PC-9 (cell line): ENCODE results near the gene AGAP1. TPM values are rescaled to one million over a fixed set of nuclear protein-coding genes. Genes with fewer than 3 reads are reported as not detected.

ENCODE experiments used
- BruUV-seq: library from RNA; stranded (reverse); fragments of 400-500 nt; replicated peaks from 2 replicates; lab custom pipeline; 2021; lab: Mats Ljungman, UMichigan
- CTCF ChIA-PET: fragments of 300-600 bp; sonication (Branson Sonifier 250); formaldehyde crosslinking; loops from one replicate; lab custom pipeline; 2022; ENCODE audit warnings: antibody characterized with exemption; lab: Charles Lee
- POLR2A ChIA-PET: fragments of 300-600 bp; sonication (Branson Sonifier 250); formaldehyde crosslinking; loops from one replicate; lab custom pipeline; 2022; ENCODE audit warnings: antibody characterized with exemption; ENCODE audit not compliant: unreplicated experiment; lab: Charles Lee
- DNase-seq, 2 experiments: peaks; one replicate each; pipeline versions ENCODE4 v3.0.0 to v3.0.0-alpha.2; 2015 to 2022; ENCODE audit warnings: mixed read lengths in 1 of 2
- H2AFZ ChIP-seq: fragments of 200-600 bp; sonication (generic); 2 replicates; pipeline ENCODE4 v1.8.1; 2017; ENCODE audit warnings: antibody characterized with exemption
- H3F3A ChIP-seq: fragments of 200-600 bp; sonication (generic); 2 replicates; pipeline ENCODE4 v1.8.1; 2017; ENCODE audit warnings: antibody characterized with exemption, mild to moderate bottlenecking, low read depth; ENCODE audit not compliant: insufficient read depth
- H3K27ac ChIP-seq: fragments of 200-600 bp; sonication (generic); 2 replicates; pipeline ENCODE4 v1.6.1; 2016; ENCODE audit warnings: mixed run types
- H3K27me3 ChIP-seq: fragments of 200-600 bp; sonication (generic); 2 replicates; pipeline ENCODE4 v1.6.1; 2016; ENCODE audit warnings: low read depth, mixed run types; ENCODE audit not compliant: insufficient read depth
- H3K36me3 ChIP-seq: fragments of 200-600 bp; sonication (generic); 2 replicates; pipeline ENCODE4 v1.6.1; 2016; ENCODE audit warnings: low read depth, mixed run types
- H3K4me1 ChIP-seq: fragments of 200-600 bp; sonication (generic); replicated peaks from 2 replicates; pipeline ENCODE4 v1.6.1; 2016; ENCODE audit warnings: mixed run types; ENCODE audit not compliant: insufficient read depth
- H3K4me2 ChIP-seq: fragments of 200-600 bp; sonication (generic); 2 replicates; pipeline ENCODE4 v1.6.1; 2017; ENCODE audit warnings: mixed run types
- H3K4me3 ChIP-seq: fragments of 200-600 bp; sonication (generic); 2 replicates; pipeline ENCODE4 v1.6.1; 2016; ENCODE audit warnings: mixed run types
- H3K79me2 ChIP-seq: fragments of 200-600 bp; sonication (generic); 2 replicates; pipeline ENCODE4 v1.6.1; 2017; ENCODE audit warnings: low read depth, mixed run types
- H3K9me2 ChIP-seq: fragments of 200-600 bp; sonication (generic); 2 replicates; pipeline ENCODE4 v1.8.1; 2017; ENCODE audit warnings: mild to moderate bottlenecking; ENCODE audit not compliant: insufficient read depth
- H3K9me3 ChIP-seq: fragments of 200-600 bp; sonication (generic); 2 replicates; pipeline ENCODE4 v1.8.1; 2016; ENCODE audit warnings: low read depth; ENCODE audit not compliant: insufficient read depth
- H4K20me1 ChIP-seq: fragments of 200-600 bp; sonication (generic); 2 replicates; pipeline ENCODE4 v1.8.1; 2017; ENCODE audit not compliant: insufficient read depth
- CTCF ChIP-seq: fragments of 200-600 bp; sonication (generic); conservative IDR thresholded peaks from 2 replicates; pipeline ENCODE4 v1.6.1; 2017; ENCODE audit warnings: mixed run types, antibody characterized with exemption, mild to moderate bottlenecking, moderate library complexity
- EZH2 ChIP-seq: fragments of 200-600 bp; sonication (generic); IDR thresholded peaks from 2 replicates; pipeline ENCODE4 v1.8.0; 2017; ENCODE audit warnings: antibody characterized with exemption, low read depth
- intact Hi-C: fragments of 100-400 bp; cut with micrococcal nuclease; formaldehyde crosslinking; loops from one replicate; pipeline ENCODE4 v1.10.0; 2022; ENCODE audit not compliant: unreplicated experiment
- total RNA-seq: library from RNA; stranded (reverse); gene quantifications from 2 replicates; pipeline ENCODE4 v1.2.3, GENCODE V29; 2021

The AGAP1 gene
- total RNA-seq, 1 experiment from 2014 or later = 91.4 TPM

DNA sequence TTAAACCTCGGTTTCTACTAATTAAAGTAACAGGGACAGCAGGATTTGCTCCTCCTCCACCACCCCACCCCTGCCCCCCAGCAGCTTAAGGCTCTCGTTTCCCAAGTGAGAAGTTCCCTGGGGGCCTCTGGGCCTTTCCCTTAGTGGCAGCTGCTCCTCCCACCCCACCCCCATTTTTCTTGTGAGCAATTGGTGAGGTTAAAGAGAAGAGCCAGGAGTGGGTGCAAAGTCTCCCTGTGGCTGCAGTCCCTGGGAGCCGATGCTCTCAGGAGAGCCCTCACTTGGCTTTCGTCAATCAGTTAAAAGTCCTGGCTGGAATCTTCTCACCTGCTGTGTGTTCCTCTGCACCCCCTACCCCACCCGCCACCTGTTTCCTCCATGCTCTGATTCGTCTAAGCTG, 48.7 kb upstream of the AGAP1 start:
- intact Hi-C loops = loop anchor here (2.0 kb wide), 1 partner anchor 50 kb away; the partner anchor contains the start of gene AGAP1
- ChIA-PET CTCF (interaction anchor here (0.5 to 1.1 kb wide), 2 partner anchors 145 to 148 kb away, joined by 3 to 4 read pairs; no protein-coding TSS in a partner anchor), POLR2A (no interaction called here)
- BruUV-seq = no TSS peak
- H3K27ac ChIP-seq = peak overlapping the region; percentile 89
- peak overlapping the region; percentile 54 for H3K4me2 ChIP-seq
- H3K36me3 ChIP-seq = peaks cover 10% of the 10 kb centered on the region; the same call in 1 of the 2 replicates
- H2AFZ ChIP-seq = 0 out of 2 replicates have a peak overlapping the region, but pooled peaks have one; percentile 88
- no peaks in the 10 kb centered on the region for H4K20me1 ChIP-seq
- no peaks in the 10 kb centered on the region for H3K79me2 ChIP-seq
- H3K9me2 ChIP-seq = no peaks in the 10 kb centered on the region
- H3K27me3 ChIP-seq = no peaks in the 10 kb centered on the region
- peaks cover 16% of the 10 kb centered on the region for H3F3A ChIP-seq
- no peak for DNase-seq
- H3K4me1 ChIP-seq = peaks cover 11% of the 10 kb centered on the region
- TF ChIP-seq EZH2 (no peak), CTCF (no peak)
- H3K4me3 ChIP-seq = no peak overlapping the region
- H3K9me3 ChIP-seq = peaks cover 24% of the 10 kb centered on the region

DNA sequence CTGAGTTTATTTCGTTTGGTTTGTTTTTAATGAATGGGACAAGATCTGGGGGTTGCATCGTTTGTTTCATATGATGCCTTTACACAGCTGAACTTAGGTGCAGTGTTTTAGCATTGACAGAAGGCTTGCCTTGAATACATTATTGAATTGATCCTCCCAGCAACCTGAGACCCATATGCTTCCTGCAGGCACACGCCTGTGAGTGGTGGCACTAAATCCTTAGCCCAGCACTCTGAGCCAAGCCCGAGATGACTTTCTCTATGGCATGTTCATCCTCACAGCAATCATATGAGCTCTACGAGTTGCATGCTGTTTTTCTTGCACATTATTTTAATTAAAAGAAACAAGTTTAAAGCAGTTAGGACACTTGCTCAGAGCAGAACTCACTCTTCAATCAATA, 47.8 kb upstream of the AGAP1 start:
- Histone ChIP-seq H2AFZ (no peak overlapping the region), H3F3A (peaks cover 16% of the 10 kb centered on the region), H3K27me3 (no peaks in the 10 kb centered on the region), H3K4me1 (peaks cover 11% of the 10 kb centered on the region), H3K27ac (no peak overlapping the region), H3K9me2 (no peaks in the 10 kb centered on the region), H4K20me1 (no peaks in the 10 kb centered on the region), H3K4me3 (no peak overlapping the region), H3K9me3 (peaks cover 24% of the 10 kb centered on the region), H3K36me3 (peaks cover 10% of the 10 kb centered on the region; the same call in 1 of the 2 replicates), H3K4me2 (no peak overlapping the region), H3K79me2 (no peaks in the 10 kb centered on the region)
- CTCF ChIA-PET = no interaction called here
- POLR2A ChIA-PET = interaction anchor here (0.7 kb wide), 2 partner anchors 110 to 263 kb away, joined by 5 to 7 read pairs; no protein-coding TSS in a partner anchor
- no peak for DNase-seq
- no TSS peak for BruUV-seq
- TF ChIP-seq EZH2 (no peak), CTCF (no peak)
- intact Hi-C loops = no loop called here

DNA sequence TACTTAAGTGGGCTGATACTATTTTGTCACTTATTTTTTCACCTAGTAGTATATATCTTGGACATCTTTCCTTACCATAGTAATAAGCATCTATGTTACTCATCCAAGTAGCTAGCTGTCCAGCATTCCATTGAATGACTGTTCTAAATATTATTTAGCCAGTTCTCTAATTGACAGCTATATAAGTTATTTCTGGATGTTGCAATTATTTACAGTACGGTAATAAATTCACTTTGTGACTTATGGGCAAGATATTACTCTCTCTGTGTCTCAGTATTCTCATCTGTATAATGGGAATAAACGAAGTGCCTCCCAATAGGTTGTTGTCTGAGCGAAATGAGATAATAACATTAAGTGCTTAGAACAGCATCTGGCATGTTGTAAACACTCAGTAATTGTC, 46.6 kb upstream of the AGAP1 start:
- Histone ChIP-seq H3K4me3 (no peak overlapping the region), H3K4me1 (peaks cover 11% of the 10 kb centered on the region), H3K27ac (no peak overlapping the region), H3K9me2 (no peaks in the 10 kb centered on the region), H3K27me3 (no peaks in the 10 kb centered on the region), H3F3A (peaks cover 16% of the 10 kb centered on the region), H4K20me1 (no peaks in the 10 kb centered on the region), H2AFZ (no peak overlapping the region), H3K4me2 (no peak overlapping the region), H3K36me3 (peaks cover 10% of the 10 kb centered on the region; the same call in 1 of the 2 replicates), H3K79me2 (no peaks in the 10 kb centered on the region), H3K9me3 (peaks cover 23% of the 10 kb centered on the region)
- no TSS peak for BruUV-seq
- intact Hi-C loops = no loop called here
- DNase-seq = peak in 1 of 2 experiments; percentile 82
- ChIA-PET CTCF (no interaction called here), POLR2A (interaction anchor here (0.6 kb wide), 1 partner anchor 88 kb away, joined by 10 read pairs; no protein-coding TSS in a partner anchor)
- TF ChIP-seq EZH2 (no peak), CTCF (no peak)
